Measurements from ENCODE around the gene CELF1. TPM values are rescaled to one million over a fixed set of nuclear protein-coding genes. Genes with fewer than 3 reads are reported as not detected.

The CELF1 gene
- total and polyA plus RNA-seq, 9 of the 15 experiments (the other 6 are each of a cell fraction or from before 2014, with no cell fraction given) = 11.3 to 142 (median 77.4) TPM

DNA sequence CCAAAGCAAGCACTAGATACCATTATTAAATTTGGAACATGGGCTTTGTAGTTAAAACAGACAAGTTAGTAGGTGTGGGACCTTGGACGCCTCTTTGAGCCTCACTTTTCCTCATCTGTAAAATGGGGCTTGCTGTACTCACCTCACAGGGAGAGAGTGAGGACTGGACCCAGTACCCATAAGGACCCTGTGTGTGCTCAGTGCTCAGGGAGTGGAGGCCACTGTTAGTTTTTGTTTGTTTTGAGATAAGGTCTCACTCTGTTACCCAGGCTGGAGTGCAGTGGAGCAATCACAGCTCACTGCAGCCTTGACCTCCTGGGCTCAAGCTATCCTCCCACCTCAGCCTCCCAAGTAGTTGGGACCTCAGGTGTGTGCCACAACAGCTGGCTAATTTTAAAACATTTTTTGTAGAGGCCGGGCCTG is 112.9 kb downstream of the CELF1 start:
- no peaks in the 10 kb centered on the region for H3K36me3 ChIP-seq (ENCODE audit: control insufficient read depth, insufficient read depth, low read length)
- BruUV-seq (replicated peaks) = no TSS peak
- peaks cover 0 to 9% of the 10 kb centered on the region in 2 experiments; a peak in 2 of 5 replicates for H3K4me1 ChIP-seq (replicated peaks in 1 of 2; ENCODE audit: control insufficient read depth in 2 of 2, insufficient read depth in 2 of 2, low read length in 2 of 2)
- in situ Hi-C loops (cut with MboI) = no loop called here
- FAIRE-seq = no peak
- no peaks in the 10 kb centered on the region for H3K79me2 ChIP-seq (ENCODE audit: control insufficient read depth, insufficient read depth, low read length)
- no peak for ATAC-seq
- no peak overlapping the region for H2AFZ ChIP-seq (ENCODE audit: low read depth, low read length)
- no peak for DNase-seq (ENCODE audit: extremely low read depth in 1 of 4, low spot score in 3 of 4)
- CTCF ChIA-PET (ENCODE audit: low intra/inter-chr PET ratio) = no interaction called here
- no peaks in the 10 kb centered on the region for H3K9me1 ChIP-seq (ENCODE audit: control insufficient read depth, insufficient read depth, low read length)
- H3K4me2 ChIP-seq (ENCODE audit: insufficient read depth, low read length) = no peak overlapping the region
- POLR2A ChIA-PET = interaction anchor here (0.6 kb wide), 1 partner anchor 11 kb away, joined by 3 read pairs; no protein-coding TSS in a partner anchor
- H4K20me1 ChIP-seq (replicated peaks; ENCODE audit: control insufficient read depth, insufficient read depth, low read length) = no peaks in the 10 kb centered on the region
- intact Hi-C loops (cut with micrococcal nuclease) = no loop called here
- WGBS (ENCODE audit: insufficient coverage, low coverage, missing lambda C conversion rate) = 0% methylated on average over 2 of the region's 2 CpGs
- no peak overlapping the region for H3K9ac ChIP-seq (ENCODE audit: insufficient read depth in 1 of 2, low read depth in 2 of 2, low read length in 2 of 2)
- no peaks in the 10 kb centered on the region for H3K27me3 ChIP-seq (ENCODE audit: control insufficient read depth in 2 of 2, insufficient read depth in 2 of 2, low read length in 2 of 2)
- H3K4me3 ChIP-seq = no peak overlapping the region
- no peaks in the 10 kb centered on the region for H3K9me3 ChIP-seq (replicated peaks; ENCODE audit: control insufficient read depth, insufficient read depth, low read depth, low read length)
- no peak overlapping the region for H3K27ac ChIP-seq (ENCODE audit: extremely low read depth, low read depth, low read length)
- TF ChIP-seq, protein P1, sequence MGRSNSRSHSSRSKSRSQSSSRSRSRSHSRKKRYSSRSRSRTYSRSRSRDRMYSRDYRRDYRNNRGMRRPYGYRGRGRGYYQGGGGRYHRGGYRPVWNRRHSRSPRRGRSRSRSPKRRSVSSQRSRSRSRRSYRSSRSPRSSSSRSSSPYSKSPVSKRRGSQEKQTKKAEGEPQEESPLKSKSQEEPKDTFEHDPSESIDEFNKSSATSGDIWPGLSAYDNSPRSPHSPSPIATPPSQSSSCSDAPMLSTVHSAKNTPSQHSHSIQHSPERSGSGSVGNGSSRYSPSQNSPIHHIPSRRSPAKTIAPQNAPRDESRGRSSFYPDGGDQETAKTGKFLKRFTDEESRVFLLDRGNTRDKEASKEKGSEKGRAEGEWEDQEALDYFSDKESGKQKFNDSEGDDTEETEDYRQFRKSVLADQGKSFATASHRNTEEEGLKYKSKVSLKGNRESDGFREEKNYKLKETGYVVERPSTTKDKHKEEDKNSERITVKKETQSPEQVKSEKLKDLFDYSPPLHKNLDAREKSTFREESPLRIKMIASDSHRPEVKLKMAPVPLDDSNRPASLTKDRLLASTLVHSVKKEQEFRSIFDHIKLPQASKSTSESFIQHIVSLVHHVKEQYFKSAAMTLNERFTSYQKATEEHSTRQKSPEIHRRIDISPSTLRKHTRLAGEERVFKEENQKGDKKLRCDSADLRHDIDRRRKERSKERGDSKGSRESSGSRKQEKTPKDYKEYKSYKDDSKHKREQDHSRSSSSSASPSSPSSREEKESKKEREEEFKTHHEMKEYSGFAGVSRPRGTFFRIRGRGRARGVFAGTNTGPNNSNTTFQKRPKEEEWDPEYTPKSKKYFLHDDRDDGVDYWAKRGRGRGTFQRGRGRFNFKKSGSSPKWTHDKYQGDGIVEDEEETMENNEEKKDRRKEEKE (IDR thresholded peaks at IDR 0.05; ENCODE audit: borderline replicate concordance in 1 of 2, control insufficient read depth in 1 of 2, low read depth in 2 of 2, low read length in 1 of 2) = no peak
- TF ChIP-seq RBM25 (IDR thresholded peaks at IDR 0.05; ENCODE audit: low read depth, low read length, severe bottlenecking) (peak; percentile 79), GTF2F1 (IDR thresholded peaks at IDR 0.05; ENCODE audit: low read depth, low read length) (no peak), MAFK (IDR thresholded peaks at IDR 0.05; ENCODE audit: low read length) (no peak), HNRNPL (IDR thresholded peaks at IDR 0.05; ENCODE audit: low read depth, low read length) (no peak)
- TF ChIP-seq, protein P2, sequence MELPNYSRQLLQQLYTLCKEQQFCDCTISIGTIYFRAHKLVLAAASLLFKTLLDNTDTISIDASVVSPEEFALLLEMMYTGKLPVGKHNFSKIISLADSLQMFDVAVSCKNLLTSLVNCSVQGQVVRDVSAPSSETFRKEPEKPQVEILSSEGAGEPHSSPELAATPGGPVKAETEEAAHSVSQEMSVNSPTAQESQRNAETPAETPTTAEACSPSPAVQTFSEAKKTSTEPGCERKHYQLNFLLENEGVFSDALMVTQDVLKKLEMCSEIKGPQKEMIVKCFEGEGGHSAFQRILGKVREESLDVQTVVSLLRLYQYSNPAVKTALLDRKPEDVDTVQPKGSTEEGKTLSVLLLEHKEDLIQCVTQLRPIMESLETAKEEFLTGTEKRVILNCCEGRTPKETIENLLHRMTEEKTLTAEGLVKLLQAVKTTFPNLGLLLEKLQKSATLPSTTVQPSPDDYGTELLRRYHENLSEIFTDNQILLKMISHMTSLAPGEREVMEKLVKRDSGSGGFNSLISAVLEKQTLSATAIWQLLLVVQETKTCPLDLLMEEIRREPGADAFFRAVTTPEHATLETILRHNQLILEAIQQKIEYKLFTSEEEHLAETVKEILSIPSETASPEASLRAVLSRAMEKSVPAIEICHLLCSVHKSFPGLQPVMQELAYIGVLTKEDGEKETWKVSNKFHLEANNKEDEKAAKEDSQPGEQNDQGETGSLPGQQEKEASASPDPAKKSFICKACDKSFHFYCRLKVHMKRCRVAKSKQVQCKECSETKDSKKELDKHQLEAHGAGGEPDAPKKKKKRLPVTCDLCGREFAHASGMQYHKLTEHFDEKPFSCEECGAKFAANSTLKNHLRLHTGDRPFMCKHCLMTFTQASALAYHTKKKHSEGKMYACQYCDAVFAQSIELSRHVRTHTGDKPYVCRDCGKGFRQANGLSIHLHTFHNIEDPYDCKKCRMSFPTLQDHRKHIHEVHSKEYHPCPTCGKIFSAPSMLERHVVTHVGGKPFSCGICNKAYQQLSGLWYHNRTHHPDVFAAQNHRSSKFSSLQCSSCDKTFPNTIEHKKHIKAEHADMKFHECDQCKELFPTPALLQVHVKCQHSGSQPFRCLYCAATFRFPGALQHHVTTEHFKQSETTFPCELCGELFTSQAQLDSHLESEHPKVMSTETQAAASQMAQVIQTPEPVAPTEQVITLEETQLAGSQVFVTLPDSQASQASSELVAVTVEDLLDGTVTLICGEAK (IDR thresholded peaks at IDR 0.05) = no peak
- TF ChIP-seq, protein P2 (CRISPR knock-in tag; IDR thresholded peaks at IDR 0.05) = no peak
